Suppressor macrophage (primary cell): Measurements from ENCODE around the gene PRR14.

ENCODE experiments used
- DNase-seq, 4 experiments: peaks; one replicate each; pipeline ENCODE4 v3.0.0-alpha.2; 2020 to 2022

The PRR14 gene

DNA sequence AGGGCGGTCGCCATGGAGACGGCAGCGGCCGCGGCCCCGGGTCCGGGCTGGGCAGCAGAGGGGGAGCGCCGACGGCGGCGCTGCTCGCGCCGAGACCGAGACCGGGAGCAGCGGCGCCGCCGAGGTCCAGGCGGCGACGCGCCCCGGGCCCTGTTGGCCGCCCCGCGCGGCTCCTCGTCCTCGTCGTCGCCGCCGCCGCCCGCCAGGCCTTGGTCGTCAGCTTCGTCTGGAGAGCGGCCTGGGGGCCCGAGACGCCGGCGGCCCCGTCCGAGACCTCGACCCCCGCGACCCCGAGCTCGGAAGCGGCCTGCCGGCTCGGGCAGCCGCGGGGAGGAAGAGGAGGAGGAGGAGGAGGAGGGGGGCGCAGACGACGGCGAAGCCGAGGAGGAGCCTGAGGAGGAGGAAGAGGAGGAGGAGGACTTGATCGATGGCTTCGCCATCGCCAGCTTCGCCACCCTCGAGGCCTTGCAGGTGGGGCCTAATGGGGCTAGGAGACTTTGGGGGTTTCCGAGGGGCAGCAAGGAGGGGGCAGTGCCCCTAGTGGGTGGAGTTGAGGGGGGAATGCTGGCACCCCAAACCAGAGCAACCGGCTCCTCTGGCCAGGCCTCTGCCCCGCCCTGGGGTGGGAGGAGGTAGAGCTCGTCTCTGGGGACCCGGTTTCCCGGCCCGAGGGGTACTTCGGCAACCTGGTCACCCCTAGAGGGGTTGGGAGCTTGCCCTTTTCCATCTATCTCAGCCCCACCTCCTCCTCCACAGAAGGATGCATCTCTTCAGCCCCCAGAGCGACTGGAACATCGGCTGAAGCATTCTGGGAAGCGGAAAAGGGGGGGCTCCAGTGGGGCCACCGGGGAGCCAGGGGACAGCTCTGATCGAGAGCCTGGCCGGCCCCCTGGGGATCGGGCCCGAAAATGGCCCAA, 9.0 kb downstream of the PRR14 start:
- peak in 1 of 4 experiments; percentile 18 for DNase-seq

DNA sequence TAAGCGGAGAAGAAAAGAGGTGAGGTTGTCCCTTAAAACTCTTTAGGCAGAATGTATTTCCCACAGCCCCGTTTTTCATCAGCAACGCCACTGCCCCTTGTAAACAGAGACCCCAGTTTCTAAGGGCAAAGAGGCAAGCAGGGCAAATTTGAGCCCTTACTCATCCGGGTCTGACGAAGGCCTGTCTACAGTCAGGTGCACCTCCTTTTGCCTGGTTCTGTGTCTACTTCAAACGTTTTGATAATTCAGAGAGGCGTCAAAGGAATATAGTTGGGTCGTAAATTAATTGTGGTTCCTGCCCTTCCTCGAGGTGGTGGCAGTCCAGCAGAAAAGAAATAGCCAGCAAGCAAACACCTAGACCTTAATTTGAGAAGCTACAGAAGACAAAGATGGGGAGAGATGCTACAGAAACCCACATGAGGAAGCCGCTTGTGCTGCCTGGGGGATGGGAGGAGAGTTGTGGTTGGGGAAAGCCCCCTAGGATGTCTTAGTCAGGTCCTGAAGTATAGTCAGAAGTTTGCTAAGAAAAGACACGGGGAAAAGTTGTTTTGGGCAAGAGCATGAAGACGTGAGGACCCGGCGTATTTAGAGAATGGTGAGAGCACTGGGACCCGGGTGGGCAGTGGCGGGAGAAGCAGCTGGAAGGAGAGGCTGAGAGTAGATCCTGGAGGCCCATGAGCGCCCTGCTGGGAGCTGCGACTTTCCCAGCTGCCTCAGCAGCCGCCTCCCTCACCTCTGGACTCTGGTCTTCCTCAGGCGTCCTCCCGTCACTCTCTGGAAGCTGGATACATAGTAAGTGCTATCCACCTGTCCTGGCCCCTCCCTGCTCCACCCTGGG, 9.9 kb downstream of the PRR14 start:
- peak; percentile 43 to 68 (median 67) for DNase-seq

DNA sequence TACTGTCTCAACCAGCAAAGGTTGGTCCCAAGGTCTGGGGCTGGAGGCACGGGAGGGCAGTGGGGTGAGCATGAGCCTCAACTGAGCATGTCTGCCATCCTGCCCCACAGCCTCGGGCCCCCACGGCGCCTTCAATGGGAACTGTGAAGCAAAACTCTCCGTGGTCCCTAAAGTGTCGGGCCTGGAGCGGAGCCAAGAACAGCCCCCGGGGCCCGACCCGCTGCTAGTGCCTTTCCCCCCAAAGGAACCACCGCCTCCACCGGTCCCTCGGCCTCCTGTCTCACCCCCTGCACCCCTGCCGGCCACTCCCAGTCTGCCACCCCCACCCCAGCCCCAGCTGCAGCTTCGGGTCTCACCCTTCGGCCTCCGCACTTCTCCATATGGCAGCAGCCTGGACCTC, 11.7 kb downstream of the PRR14 start:
- DNase-seq: no peak

DNA sequence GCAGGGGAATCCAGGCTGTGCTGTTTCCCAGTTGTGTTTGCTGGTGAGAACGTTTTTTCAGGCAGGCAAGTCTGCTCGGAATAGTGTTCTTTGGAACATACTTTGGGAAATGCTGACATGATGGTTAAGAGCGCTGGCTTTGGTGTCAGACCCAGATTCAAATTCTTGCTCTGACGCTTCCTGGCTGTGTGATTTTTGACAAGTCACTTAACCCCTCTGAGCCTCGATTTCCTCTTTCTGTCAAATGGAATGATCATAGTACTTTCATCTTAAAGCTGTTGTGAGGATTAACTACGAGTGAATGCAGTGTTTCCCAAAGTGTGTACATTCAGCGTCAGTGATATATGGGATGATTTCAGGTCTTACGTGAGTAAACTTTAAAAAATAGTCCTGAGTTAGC, 12.3 kb downstream of the PRR14 start:
- DNase-seq: no peak

DNA sequence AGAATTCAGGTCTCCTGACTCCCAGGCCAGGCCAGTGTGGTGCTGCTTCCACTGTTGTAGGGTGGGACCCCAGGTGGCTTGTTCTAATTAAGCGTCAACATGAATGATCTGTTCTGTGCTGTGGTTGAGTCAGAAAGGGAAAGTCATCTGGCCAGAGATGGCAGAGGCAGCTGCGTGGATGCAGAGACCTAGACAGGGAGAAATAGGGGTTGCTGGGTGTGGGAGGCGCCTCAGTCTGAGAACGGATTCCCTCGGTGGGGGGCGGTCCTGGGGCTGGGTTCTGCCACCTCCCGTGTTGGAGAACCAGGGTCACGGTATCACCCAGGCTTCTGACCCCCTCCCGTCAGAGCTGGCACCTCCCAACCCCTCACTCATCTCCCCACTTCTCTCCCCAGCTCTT, 13.1 kb downstream of the PRR14 start:
- no peak for DNase-seq

DNA sequence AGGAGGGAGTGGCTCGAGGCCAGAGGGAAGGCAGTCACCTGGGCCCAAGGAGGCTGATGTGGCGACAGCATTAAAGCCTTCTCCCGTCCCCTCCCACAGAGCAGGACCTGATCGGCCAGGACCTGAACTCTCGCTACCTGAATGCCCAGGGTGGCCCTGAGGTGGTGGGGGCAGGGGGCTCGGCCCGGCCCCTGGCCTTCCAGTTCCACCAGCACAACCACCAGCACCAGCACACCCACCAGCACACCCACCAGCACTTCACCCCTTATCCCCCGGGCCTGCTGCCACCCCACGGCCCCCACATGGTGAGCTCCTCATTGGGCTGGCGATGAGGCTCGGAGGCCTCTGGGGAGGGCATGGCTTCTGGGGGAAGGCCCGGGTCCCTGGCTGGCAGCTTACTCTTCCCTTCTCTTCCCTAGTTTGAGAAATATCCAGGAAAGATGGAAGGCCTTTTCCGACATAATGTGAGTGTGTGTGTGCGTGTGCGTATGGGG, 13.9 kb downstream of the PRR14 start:
- no peak for DNase-seq

DNA sequence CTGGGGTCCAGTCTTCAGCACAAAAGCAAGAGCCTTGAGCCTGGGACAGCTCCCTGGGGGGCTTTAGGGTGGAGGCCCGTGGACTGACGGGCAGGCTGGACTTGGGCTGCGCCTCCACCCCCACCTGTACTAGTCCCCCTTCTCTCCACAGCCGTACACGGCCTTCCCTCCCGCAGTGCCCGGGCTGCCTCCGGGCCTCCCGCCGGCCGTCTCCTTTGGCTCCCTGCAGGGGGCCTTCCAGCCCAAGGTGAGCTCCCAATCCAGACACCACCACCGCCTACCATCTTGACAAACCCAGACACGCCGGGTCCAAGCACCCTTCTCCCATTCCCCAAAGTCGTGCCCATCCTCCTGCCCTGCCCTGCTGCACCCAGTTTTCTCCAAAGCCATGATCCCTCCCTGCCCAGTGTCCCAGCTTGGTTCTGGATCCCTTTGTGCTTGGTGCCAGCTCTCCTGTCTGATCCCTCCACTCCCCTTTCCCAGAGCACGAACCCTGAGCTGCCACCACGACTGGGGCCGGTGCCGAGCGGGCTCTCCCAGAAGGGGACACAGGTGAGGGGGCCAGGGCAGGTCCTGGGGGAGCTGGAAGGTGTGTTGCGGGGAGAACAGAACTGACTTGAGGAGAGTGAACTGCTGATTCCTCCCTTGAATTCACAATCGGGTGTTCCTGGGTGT, 14.5 kb downstream of the PRR14 start:
- no peak for DNase-seq

DNA sequence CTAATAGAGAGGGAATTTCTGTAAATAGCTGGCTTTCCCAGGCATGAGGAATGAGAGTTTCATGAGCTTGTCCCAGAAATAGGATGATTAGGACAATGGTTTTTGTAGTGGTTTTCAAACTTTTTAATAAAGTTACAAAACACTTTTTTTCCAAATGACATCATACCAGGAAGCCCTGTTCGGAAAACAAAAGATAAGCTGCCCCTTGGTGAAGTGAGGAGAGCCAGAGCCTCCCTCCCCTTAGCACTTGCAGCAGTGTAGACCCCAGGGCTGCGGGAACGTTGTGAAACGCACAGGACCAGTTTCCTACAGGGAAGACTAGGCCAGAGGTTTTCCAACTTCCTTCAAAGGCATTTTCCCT, 15.1 kb downstream of the PRR14 start:
- no peak for DNase-seq

DNA sequence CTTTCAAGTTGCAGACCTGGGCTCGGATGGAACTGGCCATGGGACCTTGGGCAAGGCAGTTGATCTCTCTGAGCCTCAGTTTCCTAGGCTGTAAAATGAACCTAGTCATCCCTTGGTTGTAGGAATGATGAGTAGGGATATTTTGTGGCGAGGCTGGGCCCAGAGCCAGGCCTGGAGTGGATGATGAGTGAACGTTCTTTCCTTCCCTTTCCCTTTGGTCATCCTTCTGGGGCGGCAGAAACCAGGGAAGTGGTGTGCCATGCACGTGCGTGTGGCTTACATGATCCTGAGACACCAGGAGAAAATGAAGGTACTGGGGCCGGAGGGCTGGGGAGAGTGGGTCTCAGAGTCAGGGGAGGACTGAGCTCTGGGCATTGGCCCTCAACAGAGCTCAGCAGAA, 15.9 kb downstream of the PRR14 start:
- no peak for DNase-seq

DNA sequence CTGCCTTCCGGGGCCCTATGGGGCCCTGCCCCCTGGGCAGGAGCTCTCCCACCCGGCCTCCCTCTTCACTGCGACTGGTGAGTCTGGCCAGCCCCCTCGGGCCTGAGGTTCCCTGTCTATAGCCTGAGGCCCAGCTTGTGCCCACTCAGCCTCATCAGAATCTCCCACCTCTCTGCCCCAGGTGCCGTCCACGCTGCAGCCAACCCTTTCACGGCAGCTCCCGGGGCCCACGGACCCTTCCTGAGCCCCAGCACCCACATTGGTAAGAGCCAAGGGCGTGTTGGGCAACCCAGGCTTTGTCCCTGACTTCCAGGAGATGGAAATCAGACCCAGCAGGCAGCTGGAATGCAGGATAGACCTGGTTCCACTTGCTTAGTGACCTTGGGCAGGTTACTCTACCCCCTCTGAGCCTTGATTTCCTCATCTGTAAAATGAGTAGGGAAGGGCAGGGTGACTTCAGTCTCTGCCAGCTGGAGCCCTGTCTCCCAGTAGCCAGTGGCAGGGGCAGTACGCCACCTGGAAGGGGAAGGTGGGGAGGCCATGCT, 16.7 kb downstream of the PRR14 start:
- no peak for DNase-seq

DNA sequence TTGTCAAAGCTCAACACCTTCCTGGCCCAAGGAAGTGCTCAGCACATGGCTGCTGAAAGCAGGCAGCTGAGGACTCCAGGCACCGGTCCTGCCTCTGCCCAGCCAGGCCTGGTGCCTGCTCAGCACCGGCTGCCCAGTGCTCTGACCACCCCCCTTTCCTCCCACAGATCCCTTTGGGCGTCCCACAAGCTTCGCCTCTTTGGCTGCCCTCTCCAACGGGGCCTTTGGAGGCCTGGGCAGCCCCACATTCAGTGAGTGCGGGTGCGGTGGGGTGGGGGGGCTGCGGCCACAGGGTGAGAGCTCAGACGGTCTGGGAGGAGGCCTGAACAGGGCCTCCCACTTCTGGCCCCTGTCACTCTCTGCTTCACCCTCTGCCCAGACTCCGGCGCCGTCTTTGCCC, 17.6 kb downstream of the PRR14 start:
- DNase-seq: no peak

DNA sequence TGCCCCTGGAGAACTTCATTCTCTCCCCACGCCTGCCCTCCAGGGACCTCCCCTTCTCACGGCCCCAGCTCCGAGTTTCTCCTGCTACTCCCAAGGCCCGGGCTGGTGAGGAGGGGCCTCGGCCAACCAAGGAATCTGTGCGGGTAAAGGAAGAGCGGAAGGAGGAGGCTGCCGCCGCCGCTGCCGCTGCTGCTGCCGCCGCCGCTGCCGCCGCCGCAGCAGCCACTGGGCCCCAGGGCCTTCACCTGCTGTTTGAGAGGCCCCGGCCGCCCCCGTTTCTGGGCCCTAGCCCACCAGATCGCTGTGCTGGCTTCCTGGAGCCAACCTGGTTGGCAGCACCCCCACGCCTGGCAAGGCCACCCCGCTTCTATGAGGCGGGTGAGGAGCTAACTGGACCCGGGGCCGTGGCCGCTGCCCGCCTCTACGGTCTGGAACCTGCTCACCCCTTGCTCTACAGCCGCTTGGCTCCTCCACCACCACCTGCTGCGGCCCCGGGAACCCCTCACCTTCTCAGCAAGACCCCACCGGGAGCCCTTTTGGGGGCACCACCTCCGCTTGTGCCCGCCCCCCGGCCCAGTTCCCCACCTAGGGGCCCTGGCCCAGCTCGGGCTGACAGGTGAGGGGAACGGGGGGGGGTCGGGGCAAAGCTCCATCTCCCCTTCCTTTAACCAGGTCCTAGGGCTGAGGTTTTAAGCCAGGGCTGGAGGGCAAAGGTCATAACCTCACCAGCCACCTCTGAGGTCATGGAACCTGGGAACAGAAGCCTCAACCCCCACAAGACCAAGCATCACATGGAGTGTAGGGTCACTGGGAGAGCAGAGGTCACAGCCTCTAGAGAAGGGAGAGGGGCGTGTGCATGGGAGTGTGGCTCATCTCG, 18.5 kb downstream of the PRR14 start:
- no peak for DNase-seq

DNA sequence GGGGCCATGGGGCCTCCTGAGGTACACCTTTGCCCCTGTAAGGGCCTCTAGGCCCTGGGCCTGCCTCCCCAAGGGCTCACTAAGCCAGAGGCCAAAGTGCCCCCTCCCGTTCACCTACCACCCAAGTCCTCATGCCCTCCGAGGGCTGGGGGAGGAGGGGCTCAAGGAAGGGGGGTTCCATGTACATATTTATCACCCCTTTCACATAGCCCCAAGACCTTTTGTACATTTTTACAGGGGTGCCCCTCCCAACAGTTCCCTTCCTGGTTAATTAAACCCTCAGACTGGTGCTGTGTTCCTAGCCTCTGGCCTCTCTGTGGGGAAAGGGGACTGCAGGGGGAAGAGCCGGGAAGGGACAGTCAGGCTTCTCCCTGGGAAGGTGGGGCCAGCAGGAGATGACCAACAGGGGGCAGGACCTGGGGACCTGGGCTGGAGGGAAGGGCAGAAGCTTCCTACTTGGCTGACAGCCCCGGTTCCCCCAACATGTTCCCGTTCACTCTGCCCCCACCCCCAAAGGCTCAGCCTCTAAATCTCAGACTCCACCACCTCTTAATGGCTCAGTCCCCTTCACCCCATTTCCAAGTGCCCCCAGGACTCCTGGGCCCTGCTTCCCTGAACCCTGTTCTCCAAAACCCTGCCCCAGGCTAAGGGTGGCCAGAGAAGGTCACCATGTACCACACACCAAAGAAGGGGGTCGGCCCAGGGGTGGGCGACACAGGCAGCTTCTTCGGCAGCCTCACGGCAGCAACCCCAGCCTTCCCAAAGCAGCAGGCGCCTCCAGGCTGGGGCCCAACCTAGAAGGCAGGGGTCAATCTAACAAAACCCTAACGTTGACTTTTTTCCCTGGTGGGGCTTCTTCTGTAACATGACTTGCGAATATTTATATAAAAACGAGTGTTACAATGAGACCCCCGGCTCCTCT, 19.4 kb downstream of the PRR14 start:
- no peak for DNase-seq

DNA sequence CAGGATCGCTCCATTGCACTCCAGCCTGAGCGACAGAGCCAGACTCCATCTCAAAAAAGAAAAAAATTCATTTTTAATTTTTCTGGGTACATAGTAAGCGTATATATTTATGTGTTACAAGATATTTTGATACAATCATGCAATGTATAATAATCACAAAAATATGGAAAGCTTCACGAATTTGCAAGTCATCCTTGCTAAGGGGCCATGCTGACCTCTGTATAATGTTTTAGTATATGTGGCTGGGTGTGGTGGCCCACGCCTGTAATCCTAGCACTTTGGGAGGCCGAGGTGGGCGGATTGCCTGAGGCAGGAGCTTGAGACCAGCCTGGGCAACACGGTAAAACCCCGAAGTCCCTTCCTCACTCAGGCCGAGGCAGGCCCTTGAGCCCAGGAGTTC, 24.4 kb downstream of the PRR14 start:
- DNase-seq: no peak

DNA sequence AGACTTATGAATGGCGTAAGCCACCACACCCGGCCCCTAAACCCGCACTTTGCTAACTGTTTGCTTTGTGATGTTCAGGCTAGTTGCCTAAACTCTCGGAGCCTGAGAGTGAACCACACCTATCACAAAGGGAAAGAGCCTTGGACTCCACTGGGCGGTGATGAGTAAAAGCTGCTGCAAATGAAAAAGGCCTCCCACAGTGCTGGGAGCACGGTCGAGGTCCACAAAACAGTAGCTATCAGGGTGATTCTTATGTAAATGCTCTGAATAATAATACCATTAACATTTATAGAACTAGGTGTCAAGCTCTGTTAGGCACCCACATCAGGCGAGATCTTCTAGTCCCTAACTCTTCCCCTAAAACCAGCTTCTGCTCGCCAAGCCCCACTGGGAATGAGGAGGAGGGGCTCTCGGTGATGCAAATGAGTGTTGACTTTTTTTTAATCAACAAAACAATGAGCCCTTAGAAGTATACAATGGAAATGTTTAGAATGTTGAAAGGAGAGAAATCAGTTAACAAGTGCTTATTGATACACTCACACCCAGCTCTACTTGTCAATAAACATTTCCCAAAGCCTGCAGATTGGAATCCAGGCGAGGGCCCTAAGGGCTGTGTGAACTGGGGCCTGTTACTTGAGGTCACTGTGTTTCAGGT, 27.3 kb downstream of the PRR14 start:
- no peak for DNase-seq

DNA sequence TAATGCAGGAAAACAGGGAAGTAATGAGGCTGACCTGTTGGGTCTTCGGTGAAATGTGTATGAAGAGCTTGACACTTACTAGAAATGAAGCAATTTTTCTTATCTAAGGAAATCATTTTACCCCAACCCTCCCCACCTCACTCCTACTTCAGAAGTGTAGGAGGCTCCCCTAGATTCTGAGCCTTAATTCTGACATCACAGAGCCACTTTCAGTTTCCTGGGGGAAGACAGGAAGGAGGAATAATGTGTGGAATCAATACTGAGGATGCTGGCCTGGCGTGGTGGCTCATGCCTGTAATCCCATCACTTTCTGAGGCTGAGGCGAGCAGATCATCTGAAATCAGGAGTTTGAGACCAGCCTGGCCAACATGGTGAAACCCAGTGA, 27.8 kb downstream of the PRR14 start:
- no peak for DNase-seq

DNA sequence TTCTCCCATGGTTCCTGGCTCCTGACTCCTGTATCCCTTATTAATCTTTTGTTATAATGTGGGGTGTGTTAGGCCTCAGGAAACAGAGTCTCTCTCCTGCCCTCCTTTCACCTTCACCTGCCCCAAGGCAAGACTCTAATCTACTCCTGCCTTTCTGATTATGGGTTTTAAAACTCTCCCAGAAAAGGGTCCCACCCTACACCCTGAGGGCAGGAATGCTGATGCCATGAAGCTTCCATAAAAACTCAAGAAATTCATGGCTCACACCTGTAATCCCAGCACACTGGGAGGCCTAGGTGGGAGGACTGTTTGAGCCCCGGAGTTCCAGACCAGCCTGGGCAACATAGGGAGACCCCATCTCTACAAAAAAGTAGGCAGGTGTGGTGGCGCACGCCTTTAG, 29.6 kb downstream of the PRR14 start:
- no peak for DNase-seq

DNA sequence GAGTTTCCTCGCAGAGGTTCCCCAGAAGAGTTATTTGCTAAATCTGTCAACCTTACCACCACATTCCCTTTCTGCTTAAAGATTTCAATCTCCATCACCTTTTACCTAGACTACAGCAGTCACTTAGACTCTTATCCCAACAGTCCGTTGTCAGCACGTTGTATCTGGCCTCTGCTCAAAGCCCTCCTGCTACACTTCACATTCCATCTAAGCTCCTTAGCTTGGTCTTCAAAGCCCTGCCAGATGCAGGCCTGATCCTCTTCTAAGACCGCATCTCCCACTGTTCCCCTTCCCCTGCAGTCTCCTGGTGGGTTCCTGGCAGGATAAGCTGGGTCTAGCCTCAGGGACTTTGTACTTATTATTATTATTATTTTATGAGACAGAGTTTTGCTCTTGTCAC, 37.9 kb downstream of the PRR14 start:
- no peak for DNase-seq

DNA sequence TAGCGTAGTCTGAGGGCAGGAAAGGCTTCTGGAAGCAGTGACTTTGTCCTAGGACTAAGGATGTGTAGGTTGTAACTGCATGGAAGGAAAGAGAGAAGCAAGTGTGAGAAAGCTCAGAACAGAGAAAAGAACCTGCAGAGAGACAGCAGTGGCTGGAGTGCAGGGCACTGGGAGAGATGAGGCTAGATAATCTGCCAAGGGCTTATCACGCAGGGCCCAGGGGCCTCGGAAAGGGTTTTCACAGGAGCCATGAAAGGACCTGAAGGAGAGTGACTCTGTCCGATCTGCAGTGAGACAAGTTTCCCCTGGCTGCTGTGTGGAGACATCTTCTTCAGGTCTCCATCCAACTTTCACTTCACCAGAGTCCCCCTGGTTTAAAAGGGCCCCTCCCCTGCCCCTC, 41.1 kb downstream of the PRR14 start:
- no peak for DNase-seq

DNA sequence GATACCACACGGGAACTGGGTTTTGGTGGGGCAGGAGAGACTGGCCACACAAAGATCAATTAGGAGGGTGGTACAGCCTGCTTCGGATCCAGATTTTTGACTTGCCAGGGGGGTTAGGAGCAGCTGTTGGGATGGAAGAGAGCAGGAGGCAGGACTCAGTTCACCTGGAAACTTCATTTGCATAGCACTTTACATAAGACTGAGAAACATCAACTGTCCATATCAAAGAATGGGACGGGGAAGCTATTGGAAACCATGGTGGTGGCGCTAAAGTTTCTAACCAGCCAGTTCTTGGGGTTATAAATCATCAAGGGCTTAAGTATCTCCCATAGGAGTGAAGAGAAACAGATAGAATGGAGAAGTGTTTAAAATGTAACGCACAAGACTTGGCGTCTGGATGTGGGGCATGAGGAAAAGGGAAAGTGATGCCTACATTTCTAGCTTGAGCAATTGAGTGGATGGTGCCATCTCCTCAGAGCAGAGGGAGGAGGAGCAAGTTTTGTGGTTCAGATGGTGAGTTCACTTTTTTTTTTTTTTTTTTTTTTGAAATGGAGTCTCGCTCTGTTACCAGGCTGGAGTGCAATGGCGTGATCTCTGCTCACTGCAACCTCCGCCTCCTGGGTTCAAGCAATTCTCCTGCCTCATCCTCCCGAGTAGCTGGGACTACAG, 41.8 kb downstream of the PRR14 start:
- peak; percentile 53 to 87 (median 74) for DNase-seq
